ENCODE results near the gene ERP27.

The ERP27 gene

DNA sequence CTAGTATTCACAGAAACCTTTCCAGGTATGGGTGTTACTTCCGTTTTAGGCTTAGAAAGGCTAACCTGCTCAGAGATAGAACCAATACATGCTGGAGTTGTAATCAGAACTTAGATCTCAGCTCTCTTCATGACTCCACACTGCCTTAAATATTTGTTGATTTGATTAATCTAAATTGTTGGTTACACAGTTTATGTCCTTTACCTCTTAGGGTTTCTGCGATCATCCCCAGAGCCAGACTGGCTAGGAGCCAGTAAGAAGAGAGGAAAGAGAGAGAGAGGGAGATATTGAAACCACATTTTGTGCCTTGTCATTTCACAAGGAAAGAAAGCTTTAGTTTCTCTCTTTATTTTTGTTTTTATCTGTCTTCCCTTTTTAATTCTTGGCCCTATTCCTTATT lies 35.9 kb downstream of the ERP27 start:
- POLR2A ChIA-PET, result no interaction called here

DNA sequence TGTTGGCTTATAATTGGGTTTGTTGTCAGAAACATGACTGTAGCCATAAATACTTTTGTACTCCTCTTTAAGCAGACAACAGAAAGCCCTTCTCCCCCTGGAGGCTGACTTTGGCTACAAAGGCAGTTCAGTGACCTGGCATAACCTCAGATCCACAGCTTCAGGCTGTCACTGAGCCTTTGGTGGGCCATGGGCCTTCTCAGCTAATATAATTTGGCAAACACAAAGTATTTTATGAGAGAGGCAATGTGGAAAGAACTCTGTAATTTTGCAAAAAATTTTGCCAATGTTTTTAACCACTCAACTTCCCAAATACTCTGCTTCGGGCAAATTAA lies 37.1 kb downstream of the ERP27 start:
- Histone ChIP-seq H3K9me3 (ENCODE audit: control insufficient read depth, insufficient read depth, low read depth, low read length) (no peaks in the 10 kb centered on the region), H3K27ac (ENCODE audit: extremely low read depth, low read depth, low read length) (no peak overlapping the region), H3K4me1 (ENCODE audit: control insufficient read depth, insufficient read depth, low read length) (no peaks in the 10 kb centered on the region), H3K36me3 (ENCODE audit: control insufficient read depth in 2 of 2, insufficient read depth in 1 of 2, low read length in 2 of 2) (no peaks in the 10 kb centered on the region), H3K4me3 (ENCODE audit: low read depth, low read length) (no peak overlapping the region)
- ChIA-PET POLR2A (no interaction called here), CTCF (interaction anchor here (1.0 kb wide), 1 partner anchor 15 kb away, joined by 3 read pairs; no protein-coding TSS in a partner anchor)
- TF ChIP-seq SP3 (tag by site-specific recombination; IDR thresholded peaks at IDR 0.05), result no peak
- TF ChIP-seq ZNF704 (tag by site-specific recombination; IDR thresholded peaks at IDR 0.05), result no peak
- TF ChIP-seq ZNF324 (tag by site-specific recombination; IDR thresholded peaks at IDR 0.05), result no peak
- no peak for TF ChIP-seq ZNF146 (tag by site-specific recombination; IDR thresholded peaks at IDR 0.05)
- TF ChIP-seq ZNF624 (tag by site-specific recombination; IDR thresholded peaks at IDR 0.05), result no peak

More for the DNA sequence above, 35.9 kb downstream of the ERP27 start:
- Histone ChIP-seq H3K9me3 (ENCODE audit: control insufficient read depth, insufficient read depth, low read depth, low read length) (no peaks in the 10 kb centered on the region), H3K4me3 (ENCODE audit: low read depth, low read length) (no peak overlapping the region), H3K4me1 (ENCODE audit: control insufficient read depth, insufficient read depth, low read length) (no peaks in the 10 kb centered on the region), H3K36me3 (ENCODE audit: control insufficient read depth in 2 of 2, insufficient read depth in 1 of 2, low read length in 2 of 2) (no peaks in the 10 kb centered on the region), H3K27ac (ENCODE audit: extremely low read depth, low read depth, low read length) (no peak overlapping the region)
- CTCF ChIA-PET, result interaction anchor here (1.7 kb wide), 1 partner anchor 10 kb away, joined by 5 read pairs; no protein-coding TSS in a partner anchor
- TF ChIP-seq, protein P1, sequence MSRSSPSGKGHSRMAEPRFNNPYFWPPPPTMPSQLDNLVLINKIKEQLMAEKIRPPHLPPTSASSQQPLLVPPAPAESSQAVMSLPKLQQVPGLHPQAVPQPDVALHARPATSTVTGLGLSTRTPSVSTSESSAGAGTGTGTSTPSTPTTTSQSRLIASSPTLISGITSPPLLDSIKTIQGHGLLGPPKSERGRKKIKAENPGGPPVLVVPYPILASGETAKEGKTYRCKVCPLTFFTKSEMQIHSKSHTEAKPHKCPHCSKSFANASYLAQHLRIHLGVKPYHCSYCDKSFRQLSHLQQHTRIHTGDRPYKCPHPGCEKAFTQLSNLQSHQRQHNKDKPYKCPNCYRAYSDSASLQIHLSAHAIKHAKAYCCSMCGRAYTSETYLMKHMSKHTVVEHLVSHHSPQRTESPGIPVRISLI (tag by site-specific recombination; IDR thresholded peaks at IDR 0.05), result no peak
- TF ChIP-seq PRDM1 (tag by site-specific recombination; IDR thresholded peaks at IDR 0.05) (no peak), ZNF175 (tag by site-specific recombination; IDR thresholded peaks at IDR 0.05) (no peak), ZBTB44 (tag by site-specific recombination; IDR thresholded peaks at IDR 0.05) (no peak), ZNF747 (tag by site-specific recombination; IDR thresholded peaks at IDR 0.05) (no peak), TRIM28 (IDR thresholded peaks at IDR 0.05; ENCODE audit: borderline replicate concordance, low read length) (no peak), MZF1 (tag by site-specific recombination; IDR thresholded peaks at IDR 0.05; ENCODE audit: borderline replicate concordance) (no peak), MEIS1 (CRISPR knock-in tag; IDR thresholded peaks at IDR 0.05; ENCODE audit: borderline replicate concordance) (no peak), ZFP41 (tag by site-specific recombination; IDR thresholded peaks at IDR 0.05; ENCODE audit: borderline replicate concordance) (no peak), ZNF514 (tag by site-specific recombination; IDR thresholded peaks at IDR 0.05) (no peak), ZNF274 (IDR thresholded peaks at IDR 0.05; ENCODE audit: low read length) (no peak), ZNF274 (tag by site-specific recombination; IDR thresholded peaks at IDR 0.05; ENCODE audit: borderline replicate concordance) (no peak), ZNF777 (tag by site-specific recombination; IDR thresholded peaks at IDR 0.05; ENCODE audit: borderline replicate concordance) (no peak), ZNF626 (tag by site-specific recombination; IDR thresholded peaks at IDR 0.05) (no peak)
- TF ChIP-seq, protein P2, sequence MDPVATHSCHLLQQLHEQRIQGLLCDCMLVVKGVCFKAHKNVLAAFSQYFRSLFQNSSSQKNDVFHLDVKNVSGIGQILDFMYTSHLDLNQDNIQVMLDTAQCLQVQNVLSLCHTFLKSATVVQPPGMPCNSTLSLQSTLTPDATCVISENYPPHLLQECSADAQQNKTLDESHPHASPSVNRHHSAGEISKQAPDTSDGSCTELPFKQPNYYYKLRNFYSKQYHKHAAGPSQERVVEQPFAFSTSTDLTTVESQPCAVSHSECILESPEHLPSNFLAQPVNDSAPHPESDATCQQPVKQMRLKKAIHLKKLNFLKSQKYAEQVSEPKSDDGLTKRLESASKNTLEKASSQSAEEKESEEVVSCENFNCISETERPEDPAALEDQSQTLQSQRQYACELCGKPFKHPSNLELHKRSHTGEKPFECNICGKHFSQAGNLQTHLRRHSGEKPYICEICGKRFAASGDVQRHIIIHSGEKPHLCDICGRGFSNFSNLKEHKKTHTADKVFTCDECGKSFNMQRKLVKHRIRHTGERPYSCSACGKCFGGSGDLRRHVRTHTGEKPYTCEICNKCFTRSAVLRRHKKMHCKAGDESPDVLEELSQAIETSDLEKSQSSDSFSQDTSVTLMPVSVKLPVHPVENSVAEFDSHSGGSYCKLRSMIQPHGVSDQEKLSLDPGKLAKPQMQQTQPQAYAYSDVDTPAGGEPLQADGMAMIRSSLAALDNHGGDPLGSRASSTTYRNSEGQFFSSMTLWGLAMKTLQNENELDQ (tag by site-specific recombination; IDR thresholded peaks at IDR 0.05; ENCODE audit: low read depth), result no peak
- TF ChIP-seq, protein P3, sequence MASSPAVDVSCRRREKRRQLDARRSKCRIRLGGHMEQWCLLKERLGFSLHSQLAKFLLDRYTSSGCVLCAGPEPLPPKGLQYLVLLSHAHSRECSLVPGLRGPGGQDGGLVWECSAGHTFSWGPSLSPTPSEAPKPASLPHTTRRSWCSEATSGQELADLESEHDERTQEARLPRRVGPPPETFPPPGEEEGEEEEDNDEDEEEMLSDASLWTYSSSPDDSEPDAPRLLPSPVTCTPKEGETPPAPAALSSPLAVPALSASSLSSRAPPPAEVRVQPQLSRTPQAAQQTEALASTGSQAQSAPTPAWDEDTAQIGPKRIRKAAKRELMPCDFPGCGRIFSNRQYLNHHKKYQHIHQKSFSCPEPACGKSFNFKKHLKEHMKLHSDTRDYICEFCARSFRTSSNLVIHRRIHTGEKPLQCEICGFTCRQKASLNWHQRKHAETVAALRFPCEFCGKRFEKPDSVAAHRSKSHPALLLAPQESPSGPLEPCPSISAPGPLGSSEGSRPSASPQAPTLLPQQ (tag by site-specific recombination; IDR thresholded peaks at IDR 0.05), result no peak

Data from HEK293 (cell line).